GM21390 (cell line): ENCODE data around the gene ZC3H12C.
"Not testable (repeated sequence)": the region's sequence is repeated elsewhere in the genome, so short reads cannot be mapped to it uniquely, and the experiment has no call there.

Source experiments
- ATAC-seq: cut with Tn5 transposase; IDR thresholded peaks from one replicate; pipeline ENCODE4 v1.9.1; 2021; ENCODE audit not compliant: unreplicated experiment

ZC3H12C gene

GRCh38 chr11:110092515-110093406 is at the start of gene ZC3H12C:
TSS of gene ZC3H12C (plus strand) at chr11:110093392. CDS start at chr11:110093412, 20 bp downstream.
- ATAC-seq = peak; percentile 63

- ATAC-seq = no peak
Measured at GRCh38 chr11:110044226-110044968, 48.8 kb upstream of the ZC3H12C start.

GRCh38 chr11:110046775-110047380 is 46.3 kb upstream of the ZC3H12C start:
- ATAC-seq = no peak

- no peak for ATAC-seq
Measured at GRCh38 chr11:110049501-110050200, 43.5 kb upstream of the ZC3H12C start.

- no peak for ATAC-seq
Measured at GRCh38 chr11:110050201-110050506, 43.0 kb upstream of the ZC3H12C start.

GRCh38 chr11:110053848-110054414 is 39.3 kb upstream of the ZC3H12C start:
- ATAC-seq = no peak

GRCh38 chr11:110056956-110057355 is 36.2 kb upstream of the ZC3H12C start:
- no peak for ATAC-seq

GRCh38 chr11:110059706-110060463 is 33.3 kb upstream of the ZC3H12C start:
- ATAC-seq = no peak

GRCh38 chr11:110061296-110061695 is 31.9 kb upstream of the ZC3H12C start:
- no peak for ATAC-seq

- no peak for ATAC-seq
Measured at GRCh38 chr11:110062247-110062646, 30.9 kb upstream of the ZC3H12C start.

- no peak for ATAC-seq
Measured at GRCh38 chr11:110065189-110065588, 28.0 kb upstream of the ZC3H12C start.

- not testable (repeated sequence) for ATAC-seq
Measured at GRCh38 chr11:110068001-110068400, 25.2 kb upstream of the ZC3H12C start.

GRCh38 chr11:110069158-110069737 is 23.9 kb upstream of the ZC3H12C start:
- ATAC-seq = no peak

GRCh38 chr11:110070176-110070575 is 23.0 kb upstream of the ZC3H12C start:
- no peak for ATAC-seq

GRCh38 chr11:110071197-110071596 is 22.0 kb upstream of the ZC3H12C start:
- ATAC-seq = no peak

GRCh38 chr11:110072930-110073329 is 20.3 kb upstream of the ZC3H12C start:
- ATAC-seq = no peak

- ATAC-seq = no peak
Measured at GRCh38 chr11:110074499-110074898, 18.7 kb upstream of the ZC3H12C start.

GRCh38 chr11:110075105-110075846 is 17.9 kb upstream of the ZC3H12C start:
- no peak for ATAC-seq

- no peak for ATAC-seq
Measured at GRCh38 chr11:110075847-110076208, 17.4 kb upstream of the ZC3H12C start.
